OCI-LY3 (cell line): ENCODE data around the gene RAX2.

Experiments
- CTCF ChIP-seq: fragments of 200-600, 300-600 bp; sonication (generic); IDR thresholded peaks from 2 replicates; pipeline ENCODE4 v1.5.1; 2014; ENCODE audit warnings: antibody characterized with exemption, low read length, low read depth
- EZH2phosphoT487 ChIP-seq: fragments of 200-600 bp; shearing (Covaris generic); IDR thresholded peaks from 2 replicates; pipeline ENCODE4 v1.6.1; 2018; ENCODE audit warnings: antibody characterized with exemption, mixed run types, low read depth

DNA sequence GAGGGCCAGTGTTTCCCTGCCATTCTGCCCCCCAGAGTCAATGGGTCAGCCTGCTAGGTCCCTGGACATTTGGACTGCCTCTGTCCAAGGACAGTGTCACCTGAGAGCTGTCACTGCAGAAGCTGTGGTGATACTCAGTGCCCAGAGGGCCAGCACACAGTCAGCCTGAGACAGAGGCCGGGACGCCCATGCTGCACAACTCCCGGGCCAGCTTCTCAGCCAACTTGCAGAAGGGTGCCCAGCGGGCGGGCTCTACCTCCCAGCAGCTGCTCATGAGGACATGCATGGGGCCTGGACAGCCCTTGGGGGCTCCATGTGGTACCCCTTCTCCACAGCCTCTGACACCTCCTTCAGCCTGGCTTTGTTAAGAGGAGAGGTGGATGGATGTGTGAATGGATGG, 3.8 kb upstream of the RAX2 start:
- no peak for TF ChIP-seq CTCF
- TF ChIP-seq EZH2phosphoT487: no peak
